ENCODE data around the gene PCED1A. TPM values are rescaled to one million over a fixed set of nuclear protein-coding genes. Genes with fewer than 3 reads are reported as not detected.
A peak's percentile ranks its signal among the peaks of the same experiment; 100 is the strongest.

Gene PCED1A
- total and polyA plus RNA-seq, 2 of the 13 experiments (the other 11 are each of a cell fraction or from before 2014, with no cell fraction given), result 40.1 to 84.2 TPM

DNA sequence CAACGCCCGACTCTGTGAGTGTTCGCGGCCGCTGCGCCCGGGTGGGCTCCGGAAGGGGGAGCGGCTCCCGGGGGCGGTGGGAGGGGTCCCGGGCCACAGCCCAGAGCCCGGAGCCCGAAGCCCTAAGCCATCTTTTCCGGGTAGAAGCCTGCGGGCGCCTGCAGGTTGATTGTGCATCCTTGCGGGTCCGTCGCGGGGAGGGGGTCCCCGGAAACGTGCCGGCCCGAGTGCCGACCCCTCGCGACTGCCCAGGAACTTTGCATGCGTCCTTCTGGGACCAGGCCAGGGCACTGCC, 33.2 kb upstream of the PCED1A start:
- H3K4me3 ChIP-seq (replicated peaks in 1 of 3; ENCODE audit: insufficient read depth in 1 of 3, low read depth in 2 of 3, low read length in 3 of 3), result peak overlapping the region; percentile 77 to 98 (median 92)
- CTCF ChIA-PET (ENCODE audit: low intra/inter-chr PET ratio, low total read pairs), result no interaction called here
- peak overlapping the region; percentile 96 for H3K4me2 ChIP-seq (ENCODE audit: low read depth, low read length)
- BruUV-seq (replicated peaks), result no TSS peak
- H3K27me3 ChIP-seq (ENCODE audit: control insufficient read depth in 1 of 2, insufficient read depth in 2 of 2, low read length in 2 of 2), result peaks cover 0 to 18% of the 10 kb centered on the region in 2 experiments; a peak in 3 of 5 replicates
- peaks cover 0 to 3% of the 10 kb centered on the region in 2 experiments; a peak in 1 of 5 replicates for H3K36me3 ChIP-seq (replicated peaks in 1 of 2; ENCODE audit: control insufficient read depth in 1 of 2, insufficient read depth in 2 of 2, low read length in 2 of 2)
- peak overlapping the region; percentile 84 for H3K9ac ChIP-seq (ENCODE audit: insufficient read depth, low read depth, low read length)
- peaks cover 46% of the 10 kb centered on the region for H3K79me2 ChIP-seq (ENCODE audit: insufficient read depth, low read length)
- POLR2A ChIA-PET, result interaction anchor here (0.6 to 1.8 kb wide), 11 partner anchors 14 to 349 kb away, joined by 3 to 11 read pairs (median 3); partner anchors contain the start of genes PCED1A and VPS16
- no peak for FAIRE-seq
- no peak overlapping the region for H2AFZ ChIP-seq (ENCODE audit: low read length)
- DNase-seq (ENCODE audit: low spot score), result peak; percentile 55
- in situ Hi-C loops (cut with HindIII; ENCODE audit: extremely low pct_ligation_motif_present, low pct_unique_long_range_greater_than_20kb) (no loop called here), intact Hi-C loops (cut with micrococcal nuclease; ENCODE audit: unreplicated experiment) (loop anchor here (10.0 kb wide), 1 partner anchor 71 kb away; no protein-coding TSS in a partner anchor)
- WGBS (ENCODE audit: low lambda C conversion rate), result 0% methylated on average over 13 of the region's 29 CpGs
- peak overlapping the region; percentile 49 for H3K27ac ChIP-seq (ENCODE audit: extremely low read length, insufficient read depth, low read length)
- H3K4me1 ChIP-seq (ENCODE audit: insufficient read depth, low read length), result peaks cover 57% of the 10 kb centered on the region
- H4K20me1 ChIP-seq (ENCODE audit: insufficient read depth, low read length), result no peaks in the 10 kb centered on the region
- ATAC-seq, result no peak
- H3K9me3 ChIP-seq (ENCODE audit: low read length), result no peaks in the 10 kb centered on the region
- TF ChIP-seq ONECUT2 (CRISPR knock-in tag; IDR thresholded peaks at IDR 0.05) (no peak), USF2 (IDR thresholded peaks at IDR 0.05; ENCODE audit: low read depth, low read length) (no peak), USF2 (CRISPR knock-in tag; IDR thresholded peaks at IDR 0.05; ENCODE audit: borderline replicate concordance) (0 out of 2 replicates have a peak, but pooled peaks have one; percentile 34), ZNF746 (CRISPR knock-in tag; IDR thresholded peaks at IDR 0.05) (peak; percentile 45; the same call in 1 of the 2 replicates), KAT7 (CRISPR knock-in tag; IDR thresholded peaks at IDR 0.05; ENCODE audit: borderline replicate concordance) (peak; percentile 26; the same call in 1 of the 2 replicates), NONO (IDR thresholded peaks at IDR 0.05) (no peak), NONO (CRISPR knock-in tag; conservative IDR thresholded peaks at IDR 0.05) (no peak), ZNF552 (CRISPR knock-in tag; IDR thresholded peaks at IDR 0.05; ENCODE audit: borderline replicate concordance) (no peak)
- TF ChIP-seq, protein P1, sequence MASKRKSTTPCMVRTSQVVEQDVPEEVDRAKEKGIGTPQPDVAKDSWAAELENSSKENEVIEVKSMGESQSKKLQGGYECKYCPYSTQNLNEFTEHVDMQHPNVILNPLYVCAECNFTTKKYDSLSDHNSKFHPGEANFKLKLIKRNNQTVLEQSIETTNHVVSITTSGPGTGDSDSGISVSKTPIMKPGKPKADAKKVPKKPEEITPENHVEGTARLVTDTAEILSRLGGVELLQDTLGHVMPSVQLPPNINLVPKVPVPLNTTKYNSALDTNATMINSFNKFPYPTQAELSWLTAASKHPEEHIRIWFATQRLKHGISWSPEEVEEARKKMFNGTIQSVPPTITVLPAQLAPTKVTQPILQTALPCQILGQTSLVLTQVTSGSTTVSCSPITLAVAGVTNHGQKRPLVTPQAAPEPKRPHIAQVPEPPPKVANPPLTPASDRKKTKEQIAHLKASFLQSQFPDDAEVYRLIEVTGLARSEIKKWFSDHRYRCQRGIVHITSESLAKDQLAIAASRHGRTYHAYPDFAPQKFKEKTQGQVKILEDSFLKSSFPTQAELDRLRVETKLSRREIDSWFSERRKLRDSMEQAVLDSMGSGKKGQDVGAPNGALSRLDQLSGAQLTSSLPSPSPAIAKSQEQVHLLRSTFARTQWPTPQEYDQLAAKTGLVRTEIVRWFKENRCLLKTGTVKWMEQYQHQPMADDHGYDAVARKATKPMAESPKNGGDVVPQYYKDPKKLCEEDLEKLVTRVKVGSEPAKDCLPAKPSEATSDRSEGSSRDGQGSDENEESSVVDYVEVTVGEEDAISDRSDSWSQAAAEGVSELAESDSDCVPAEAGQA (IDR thresholded peaks at IDR 0.05; ENCODE audit: low read depth), result no peak
- TF ChIP-seq, protein P1 (CRISPR knock-in tag; IDR thresholded peaks at IDR 0.05; ENCODE audit: borderline replicate concordance), result 0 out of 2 replicates have a peak, but pooled peaks have one; percentile 42
- TF ChIP-seq, protein P2, sequence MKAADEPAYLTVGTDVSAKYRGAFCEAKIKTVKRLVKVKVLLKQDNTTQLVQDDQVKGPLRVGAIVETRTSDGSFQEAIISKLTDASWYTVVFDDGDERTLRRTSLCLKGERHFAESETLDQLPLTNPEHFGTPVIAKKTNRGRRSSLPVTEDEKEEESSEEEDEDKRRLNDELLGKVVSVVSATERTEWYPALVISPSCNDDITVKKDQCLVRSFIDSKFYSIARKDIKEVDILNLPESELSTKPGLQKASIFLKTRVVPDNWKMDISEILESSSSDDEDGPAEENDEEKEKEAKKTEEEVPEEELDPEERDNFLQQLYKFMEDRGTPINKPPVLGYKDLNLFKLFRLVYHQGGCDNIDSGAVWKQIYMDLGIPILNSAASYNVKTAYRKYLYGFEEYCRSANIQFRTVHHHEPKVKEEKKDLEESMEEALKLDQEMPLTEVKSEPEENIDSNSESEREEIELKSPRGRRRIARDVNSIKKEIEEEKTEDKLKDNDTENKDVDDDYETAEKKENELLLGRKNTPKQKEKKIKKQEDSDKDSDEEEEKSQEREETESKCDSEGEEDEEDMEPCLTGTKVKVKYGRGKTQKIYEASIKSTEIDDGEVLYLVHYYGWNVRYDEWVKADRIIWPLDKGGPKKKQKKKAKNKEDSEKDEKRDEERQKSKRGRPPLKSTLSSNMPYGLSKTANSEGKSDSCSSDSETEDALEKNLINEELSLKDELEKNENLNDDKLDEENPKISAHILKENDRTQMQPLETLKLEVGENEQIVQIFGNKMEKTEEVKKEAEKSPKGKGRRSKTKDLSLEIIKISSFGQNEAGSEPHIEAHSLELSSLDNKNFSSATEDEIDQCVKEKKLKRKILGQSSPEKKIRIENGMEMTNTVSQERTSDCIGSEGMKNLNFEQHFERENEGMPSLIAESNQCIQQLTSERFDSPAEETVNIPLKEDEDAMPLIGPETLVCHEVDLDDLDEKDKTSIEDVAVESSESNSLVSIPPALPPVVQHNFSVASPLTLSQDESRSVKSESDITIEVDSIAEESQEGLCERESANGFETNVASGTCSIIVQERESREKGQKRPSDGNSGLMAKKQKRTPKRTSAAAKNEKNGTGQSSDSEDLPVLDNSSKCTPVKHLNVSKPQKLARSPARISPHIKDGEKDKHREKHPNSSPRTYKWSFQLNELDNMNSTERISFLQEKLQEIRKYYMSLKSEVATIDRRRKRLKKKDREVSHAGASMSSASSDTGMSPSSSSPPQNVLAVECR (CRISPR knock-in tag; IDR thresholded peaks at IDR 0.05; ENCODE audit: borderline replicate concordance), result no peak

All from HepG2 (cell line).